T-helper 1 cell treated with Interleukin-12 subunit alpha and Interleukin-12 subunit beta and Interleukin-4 antibody, amounts not matched to agents 30 ng/mL and 1 ng/mL, for 36 hours (primary cell): ENCODE data around the gene OLA1. TPM values are rescaled to one million over a fixed set of nuclear protein-coding genes. Genes with fewer than 3 reads are reported as not detected.

Source experiments
- total RNA-seq: library from RNA; stranded (reverse); gene quantifications from 2 replicates; pipeline ENCODE4 v1.2.3, GENCODE V29; 2022

The OLA1 gene
- total RNA-seq, 1 donor from 2014 or later: 78.2 TPM

Other genes with a start within 250 kb of the OLA1 start
- gene SP9, start 86.4 kb upstream of the OLA1 start, total RNA-seq: not detected in 2 replicates
- 18.0 and 18.5 TPM in 2 replicates for gene SCRN3, start 147.2 kb upstream of the OLA1 start, total RNA-seq
- 18.0 and 19.2 TPM in 2 replicates for gene GPR155, start 238.5 kb upstream of the OLA1 start, total RNA-seq